Measurements from ENCODE around the gene MDM2.

The MDM2 gene

GRCh38 chr12:68807576-68808387 is at the start of gene MDM2:
TSS of gene MDM2 (plus strand) at chr12:68808177. CDS start at chr12:68808478, 301 bp downstream.
- DNase-seq, result peak; percentile 97 to 98

GRCh38 chr12:68759852-68760251 is 48.1 kb upstream of the MDM2 start:
- no peak for DNase-seq

- DNase-seq, result no peak
Observed at GRCh38 chr12:68760806-68761441, 47.1 kb upstream of the MDM2 start.

- no peak for DNase-seq
Observed at GRCh38 chr12:68761442-68761812, 46.5 kb upstream of the MDM2 start.

- DNase-seq, result no peak
Observed at GRCh38 chr12:68761901-68762630, 45.9 kb upstream of the MDM2 start.

GRCh38 chr12:68762691-68763090 is 45.3 kb upstream of the MDM2 start:
- no peak for DNase-seq

- DNase-seq, result no peak
Observed at GRCh38 chr12:68765696-68766095, 42.3 kb upstream of the MDM2 start.

GRCh38 chr12:68766646-68767045 is 41.3 kb upstream of the MDM2 start:
- DNase-seq, result no peak

- no peak for DNase-seq
Observed at GRCh38 chr12:68767191-68767590, 40.8 kb upstream of the MDM2 start.

GRCh38 chr12:68768431-68768939 is 39.5 kb upstream of the MDM2 start:
- DNase-seq, result no peak

GRCh38 chr12:68769941-68770340 is 38.0 kb upstream of the MDM2 start:
- DNase-seq, result no peak

- no peak for DNase-seq
Observed at GRCh38 chr12:68771223-68771925, 36.6 kb upstream of the MDM2 start.

GRCh38 chr12:68772714-68773113 is 35.3 kb upstream of the MDM2 start:
- no peak for DNase-seq

GRCh38 chr12:68773582-68773981 is 34.4 kb upstream of the MDM2 start:
- no peak for DNase-seq

GRCh38 chr12:68775121-68775630 is 32.8 kb upstream of the MDM2 start:
- no peak for DNase-seq

- DNase-seq, result no peak
Observed at GRCh38 chr12:68776976-68777610, 30.9 kb upstream of the MDM2 start.

GRCh38 chr12:68779280-68779679 is 28.7 kb upstream of the MDM2 start:
- DNase-seq, result no peak

- no peak for DNase-seq
Observed at GRCh38 chr12:68780731-68781130, 27.2 kb upstream of the MDM2 start.

GRCh38 chr12:68781728-68782127 is 26.2 kb upstream of the MDM2 start:
- DNase-seq, result no peak

- DNase-seq, result peak in 1 of 2 donors; percentile 44
Observed at GRCh38 chr12:68784015-68784414, 24.0 kb upstream of the MDM2 start.

GRCh38 chr12:68785358-68785757 is 22.6 kb upstream of the MDM2 start:
- no peak for DNase-seq

GRCh38 chr12:68785823-68786222 is 22.2 kb upstream of the MDM2 start:
- DNase-seq, result no peak

All from CD4-positive, alpha-beta T cell treated with Interleukin-4 for 1 hour (primary cell).